ENCODE results near the gene BAG5.
"Not testable (repeated sequence)": the region's sequence is repeated elsewhere in the genome, so short reads cannot be mapped to it uniquely, and the experiment has no call there.

Gene BAG5

GRCh38 chr14:103517721-103518421 lies 44.6 kb downstream of the BAG5 start:
- DNase-seq (ENCODE audit: low read depth) = no peak
- no peak for TF ChIP-seq CTCF (conservative IDR thresholded peaks at IDR 0.05; ENCODE audit: control insufficient read depth, insufficient read depth, low read depth, low read length)
- H3K4me3 ChIP-seq (ENCODE audit: control insufficient read depth, low read depth, low read length) = no peak overlapping the region

- DNase-seq (ENCODE audit: low read depth) = no peak
- no peak overlapping the region for H3K4me3 ChIP-seq (ENCODE audit: control insufficient read depth, low read depth, low read length)
- TF ChIP-seq CTCF (conservative IDR thresholded peaks at IDR 0.05; ENCODE audit: control insufficient read depth, insufficient read depth, low read depth, low read length) = no peak
Measured at GRCh38 chr14:103517174-103517566, 45.3 kb downstream of the BAG5 start.

GRCh38 chr14:103516426-103517173 lies 45.9 kb downstream of the BAG5 start:
- no peak overlapping the region for H3K4me3 ChIP-seq (ENCODE audit: control insufficient read depth, low read depth, low read length)
- DNase-seq (ENCODE audit: low read depth) = no peak
- TF ChIP-seq CTCF (conservative IDR thresholded peaks at IDR 0.05; ENCODE audit: control insufficient read depth, insufficient read depth, low read depth, low read length) = no peak

GRCh38 chr14:103514596-103515421 lies 47.6 kb downstream of the BAG5 start:
- DNase-seq (ENCODE audit: low read depth) = no peak
- no peak overlapping the region for H3K4me3 ChIP-seq (ENCODE audit: control insufficient read depth, low read depth, low read length)
- no peak for TF ChIP-seq CTCF (conservative IDR thresholded peaks at IDR 0.05; ENCODE audit: control insufficient read depth, insufficient read depth, low read depth, low read length)

GRCh38 chr14:103512701-103513611 lies 49.5 kb downstream of the BAG5 start:
- TF ChIP-seq CTCF (conservative IDR thresholded peaks at IDR 0.05; ENCODE audit: control insufficient read depth, insufficient read depth, low read depth, low read length) = no peak
- peak; percentile 80 for DNase-seq (ENCODE audit: low read depth)
- H3K4me3 ChIP-seq (ENCODE audit: control insufficient read depth, low read depth, low read length) = no peak overlapping the region

- not testable (repeated sequence) for H3K4me3 ChIP-seq (ENCODE audit: control insufficient read depth, low read depth, low read length); DNase-seq (ENCODE audit: low read depth)
Measured at GRCh38 chr14:103512180-103512579, 50.3 kb downstream of the BAG5 start.

Data from fibroblast of mammary gland (primary cell).